Right cardiac atrium (tissue), 5 donors: Measurements from ENCODE around the gene MVD. TPM values are rescaled to one million over a fixed set of nuclear protein-coding genes. Genes with fewer than 3 reads are reported as not detected.

Experiments used
- ATAC-seq, 2 donors: fragments of 200-7000 bp; cut with Tn5 transposase; one replicate each; pipeline versions ENCODE4 v1.8.0 to v1.9.1; 2020; ENCODE audit warnings: moderate library complexity in 2 of 2, mild to moderate bottlenecking in 1 of 2
- DNase-seq, 3 donors: peaks; one replicate each; pipeline ENCODE4 v3.0.0-alpha.2; 2020
- H3K27ac ChIP-seq: one replicate; pipeline ENCODE4 v1.5.1; 2013; ENCODE audit warnings: mild to moderate bottlenecking, low read length, control low read depth, moderate library complexity
- H3K27me3 ChIP-seq: one replicate; pipeline ENCODE4 v1.6.1; 2013; ENCODE audit not compliant: control insufficient read depth, insufficient read depth
- H3K4me1 ChIP-seq: one replicate; pipeline ENCODE4 v1.6.1; 2013; ENCODE audit warnings: low read length; ENCODE audit not compliant: control insufficient read depth, insufficient read depth
- H3K4me3 ChIP-seq: one replicate; pipeline ENCODE4 v1.5.1; 2013; ENCODE audit warnings: low read length, control low read depth
- H3K9me3 ChIP-seq: one replicate; pipeline ENCODE4 v1.6.1; 2013; ENCODE audit warnings: low read length; ENCODE audit not compliant: control insufficient read depth
- WGBS: extraction: QIAGEN DNeasy Blood & Tissue Kit; methylation state at CpG from one replicate; pipeline ENCODE4 v1.1.7; 2013; 5-methylcytosine and 5-hydroxymethylcytosine counted together
- intact Hi-C, 4 donors: fragments of 100-400 bp; cut with DNase I; formaldehyde crosslinking; loops; one replicate each; pipeline versions ENCODE4 v1.11.0 to v1.14.0; 2022 to 2023
- polyA plus RNA-seq: library from polyadenylated mRNA; stranded (reverse); fragments of 200-250 nt; gene quantifications from one replicate; pipeline ENCODE4 v1.2.3, GENCODE V29; 2013
- total RNA-seq, 4 donors: library from RNA; stranded (reverse); fragmentation: NEBNext Ultra II Directional; extraction: Animal tissue kit (Norgen Biotek cat#: 25700); gene quantifications; one replicate each; pipeline ENCODE4 v1.2.1, GENCODE V29; 2021
- donor health status: healthy with polysubstance abuse.
- donor health status: DM: no; HTN: yes; CAD: no.
- donor health status: DM: no; HTN: no; CAD: no.
- donor health status: DM: no; HTN: yes; CAD: no; lungs with severe emphysema.
- donor health status: DM: yes; HTN: yes; CAD: no.

The MVD gene
- total and polyA plus RNA-seq, 5 donors, result 29.8 to 35.9 (median 32.0) TPM

- DNase-seq, result peak in 2 of 3 donors; percentile 12 to 40
- ATAC-seq, result no peak
- H3K9me3 ChIP-seq, result no peaks in the 10 kb centered on the region
- no peaks in the 10 kb centered on the region for H3K27me3 ChIP-seq
- intact Hi-C loops, result no loop called here
- no peak overlapping the region for H3K4me3 ChIP-seq
- 32% methylated on average over 28 of the region's 28 CpGs for WGBS
- peaks cover 4% of the 10 kb centered on the region for H3K4me1 ChIP-seq
- no peak overlapping the region for H3K27ac ChIP-seq
Observed at GRCh38 chr16:88688013-88688778, 25.3 kb upstream of the MVD start.

GRCh38 chr16:88687676-88688012, 24.8 kb upstream of the MVD start:
- Histone ChIP-seq H3K4me1 (peaks cover 4% of the 10 kb centered on the region), H3K27me3 (no peaks in the 10 kb centered on the region), H3K9me3 (no peaks in the 10 kb centered on the region), H3K4me3 (no peak overlapping the region), H3K27ac (no peak overlapping the region)
- DNase-seq (peak in 1 of 3 donors; percentile 22), ATAC-seq (no peak)
- 73% methylated on average over 3 of the region's 3 CpGs for WGBS
- intact Hi-C loops, result no loop called here

- DNase-seq (peak in 1 of 3 donors; percentile 37), ATAC-seq (no peak)
- intact Hi-C loops, result no loop called here
- Histone ChIP-seq H3K4me3 (no peak overlapping the region), H3K27ac (no peak overlapping the region), H3K27me3 (no peaks in the 10 kb centered on the region), H3K9me3 (no peaks in the 10 kb centered on the region), H3K4me1 (peaks cover 4% of the 10 kb centered on the region)
- 55% methylated on average over 10 of the region's 10 CpGs for WGBS
Observed at GRCh38 chr16:88687254-88687576, 24.3 kb upstream of the MVD start.

GRCh38 chr16:88686439-88687253, 23.8 kb upstream of the MVD start, which contains the start of gene SNAI3:
Gene SNAI3 (minus strand): TSS chr16:88686507. CDS start chr16:88686406, 101 bp downstream.
- Histone ChIP-seq H3K4me3 (peak within 1 kb of the TSS; percentile 71), H3K9me3 (no peaks in the 10 kb centered on the region), H3K27me3 (no peaks in the 10 kb centered on the region), H3K27ac (no peak within 1 kb of the TSS), H3K4me1 (peaks cover 4% of the 10 kb centered on the region)
- peak; percentile 88 to 89 for ATAC-seq
- intact Hi-C loops, result no loop called here
- peak; percentile 79 to 92 (median 92) for DNase-seq
- 5% methylated on average over 65 of the region's 65 CpGs for WGBS

GRCh38 chr16:88686062-88686438, 23.2 kb upstream of the MVD start:
- DNase-seq (peak in 1 of 3 donors; percentile 57), ATAC-seq (peak; percentile 28 to 29)
- Histone ChIP-seq H3K27me3 (no peaks in the 10 kb centered on the region), H3K9me3 (no peaks in the 10 kb centered on the region), H3K4me3 (peak overlapping the region; percentile 71), H3K27ac (no peak overlapping the region), H3K4me1 (peaks cover 4% of the 10 kb centered on the region)
- intact Hi-C loops, result no loop called here
- WGBS, result under 1% methylated on average over 25 of the region's 25 CpGs

GRCh38 chr16:88685156-88686061, 22.5 kb upstream of the MVD start:
- ATAC-seq, result peak in 1 of 2 donors; percentile 8
- Histone ChIP-seq H3K4me3 (peak overlapping the region; percentile 71), H3K27ac (no peak overlapping the region), H3K9me3 (no peaks in the 10 kb centered on the region), H3K27me3 (no peaks in the 10 kb centered on the region), H3K4me1 (peaks cover 4% of the 10 kb centered on the region)
- peak in 1 of 3 donors; percentile 67 for DNase-seq
- WGBS, result 6% methylated on average over 33 of the region's 33 CpGs
- intact Hi-C loops, result no loop called here

- Histone ChIP-seq H3K4me3 (no peak overlapping the region), H3K9me3 (no peaks in the 10 kb centered on the region), H3K4me1 (peaks cover 4% of the 10 kb centered on the region), H3K27me3 (no peaks in the 10 kb centered on the region), H3K27ac (no peak overlapping the region)
- 71% methylated on average over 15 of the region's 15 CpGs for WGBS
- intact Hi-C loops, result no loop called here
- ATAC-seq (no peak), DNase-seq (peak in 1 of 3 donors; percentile 45)
Observed at GRCh38 chr16:88684569-88685155, 21.8 kb upstream of the MVD start.

- H3K4me1 ChIP-seq, result peaks cover 4% of the 10 kb centered on the region
- ATAC-seq, result peak in 1 of 2 donors; percentile 9
- H3K27me3 ChIP-seq, result no peaks in the 10 kb centered on the region
- no peak overlapping the region for H3K27ac ChIP-seq
- WGBS, result 34% methylated on average over 21 of the region's 21 CpGs
- intact Hi-C loops, result no loop called here
- no peak overlapping the region for H3K4me3 ChIP-seq
- DNase-seq, result peak in 1 of 3 donors; percentile 81
- H3K9me3 ChIP-seq, result no peaks in the 10 kb centered on the region
Observed at GRCh38 chr16:88681709-88682451, 19.0 kb upstream of the MVD start.

GRCh38 chr16:88681084-88681680, 18.3 kb upstream of the MVD start:
- Histone ChIP-seq H3K27me3 (no peaks in the 10 kb centered on the region), H3K27ac (no peak overlapping the region), H3K9me3 (no peaks in the 10 kb centered on the region), H3K4me1 (no peaks in the 10 kb centered on the region), H3K4me3 (no peak overlapping the region)
- intact Hi-C loops, result no loop called here
- ATAC-seq (no peak), DNase-seq (peak in 2 of 3 donors; percentile 56 to 67)
- 55% methylated on average over 31 of the region's 31 CpGs for WGBS
